ENCODE results near the gene CREBBP.

CREBBP gene

GRCh38 chr16:3857189-3858043 is 23.1 kb downstream of the CREBBP start:
- DNase-seq (ENCODE audit: low read depth), result peak; percentile 30
- H3K4me3 ChIP-seq (ENCODE audit: low read depth, low read length), result no peak overlapping the region

DNA sequence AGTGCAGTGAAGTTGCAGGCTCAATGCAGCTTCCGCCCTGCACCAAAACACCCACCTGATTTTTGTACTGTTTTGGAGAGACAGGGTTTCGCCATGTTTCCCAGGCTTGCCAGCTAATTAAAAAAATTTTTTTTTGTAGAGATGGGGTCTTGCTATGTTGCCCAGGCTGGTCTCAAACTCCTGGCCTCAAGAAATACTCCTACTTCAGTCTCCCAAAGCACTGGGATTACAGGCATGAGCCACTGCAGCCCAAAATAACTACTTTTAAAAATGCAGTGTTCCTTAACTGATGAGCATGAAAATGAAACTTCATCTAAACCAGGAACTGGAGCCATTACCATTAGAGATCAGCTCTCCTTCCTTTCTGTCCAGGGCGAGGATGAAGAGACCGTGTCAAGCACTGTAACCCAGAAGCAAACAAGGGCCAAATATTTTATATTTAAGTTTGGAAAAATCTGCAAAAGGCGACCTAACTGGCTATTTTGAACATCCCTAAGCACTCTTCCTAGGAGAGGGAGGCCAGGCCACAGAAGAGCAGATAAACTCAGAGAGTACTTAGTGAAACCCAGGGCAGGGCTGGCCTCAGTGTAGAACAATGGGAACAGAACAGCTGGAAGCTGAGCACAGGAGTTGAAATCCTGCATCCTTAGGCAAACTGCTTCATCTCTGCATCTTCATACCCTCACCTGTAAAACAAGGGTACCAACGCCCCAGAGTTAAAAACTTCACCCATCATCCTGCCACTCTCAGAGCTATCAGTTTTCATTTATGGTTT is 24.0 kb downstream of the CREBBP start:
- DNase-seq (ENCODE audit: low read depth), result no peak
- no peak overlapping the region; the same call in 1 of the 2 replicates for H3K4me3 ChIP-seq (ENCODE audit: low read depth, low read length)
- TF ChIP-seq, protein P1, sequence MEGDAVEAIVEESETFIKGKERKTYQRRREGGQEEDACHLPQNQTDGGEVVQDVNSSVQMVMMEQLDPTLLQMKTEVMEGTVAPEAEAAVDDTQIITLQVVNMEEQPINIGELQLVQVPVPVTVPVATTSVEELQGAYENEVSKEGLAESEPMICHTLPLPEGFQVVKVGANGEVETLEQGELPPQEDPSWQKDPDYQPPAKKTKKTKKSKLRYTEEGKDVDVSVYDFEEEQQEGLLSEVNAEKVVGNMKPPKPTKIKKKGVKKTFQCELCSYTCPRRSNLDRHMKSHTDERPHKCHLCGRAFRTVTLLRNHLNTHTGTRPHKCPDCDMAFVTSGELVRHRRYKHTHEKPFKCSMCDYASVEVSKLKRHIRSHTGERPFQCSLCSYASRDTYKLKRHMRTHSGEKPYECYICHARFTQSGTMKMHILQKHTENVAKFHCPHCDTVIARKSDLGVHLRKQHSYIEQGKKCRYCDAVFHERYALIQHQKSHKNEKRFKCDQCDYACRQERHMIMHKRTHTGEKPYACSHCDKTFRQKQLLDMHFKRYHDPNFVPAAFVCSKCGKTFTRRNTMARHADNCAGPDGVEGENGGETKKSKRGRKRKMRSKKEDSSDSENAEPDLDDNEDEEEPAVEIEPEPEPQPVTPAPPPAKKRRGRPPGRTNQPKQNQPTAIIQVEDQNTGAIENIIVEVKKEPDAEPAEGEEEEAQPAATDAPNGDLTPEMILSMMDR (IDR thresholded peaks at IDR 0.05; ENCODE audit: low read depth, low read length, missing control alignments), result no peak

More at GRCh38 chr16:3857189-3858043, 23.1 kb downstream of the CREBBP start:
- TF ChIP-seq, protein P1 (IDR thresholded peaks at IDR 0.05; ENCODE audit: low read depth, low read length, missing control alignments), result no peak

DNA sequence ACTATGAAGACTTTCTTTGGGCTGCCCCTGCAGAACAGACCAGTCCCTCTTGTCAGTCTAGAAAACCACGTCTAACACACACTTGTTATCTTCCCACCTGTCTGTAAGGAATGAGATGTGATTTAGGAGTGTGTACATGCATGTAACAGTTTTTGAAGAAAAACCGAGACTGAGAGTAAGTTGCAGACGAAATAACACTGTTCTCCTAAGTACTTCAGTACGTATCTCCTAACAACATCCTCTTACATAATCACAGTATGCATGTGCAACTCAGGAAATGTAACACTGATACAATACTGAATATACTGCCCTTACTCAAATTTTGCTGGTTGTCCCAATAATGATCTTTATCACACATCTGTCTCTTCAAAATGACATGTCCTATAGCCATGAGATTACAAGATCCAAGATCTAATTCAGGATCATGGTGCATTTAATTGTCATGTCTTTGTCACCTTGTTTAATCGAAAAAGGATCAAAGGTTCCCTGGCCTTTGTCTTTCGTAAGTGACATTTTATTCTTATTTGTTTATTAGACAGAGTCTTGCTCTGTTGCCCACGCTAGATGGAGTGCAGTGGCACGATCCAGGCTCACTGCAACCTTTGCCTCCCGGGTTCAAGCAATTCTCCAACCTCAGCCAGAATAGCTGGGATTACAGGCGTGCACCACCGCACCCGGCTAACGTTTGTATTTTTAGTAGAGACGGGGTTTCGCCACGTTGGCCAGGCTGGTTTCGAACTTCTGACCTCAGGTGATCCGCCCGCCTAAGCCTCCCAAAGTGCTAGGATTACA is 25.6 kb downstream of the CREBBP start:
- DNase-seq (ENCODE audit: low read depth), result no peak
- TF ChIP-seq, protein P1 (IDR thresholded peaks at IDR 0.05; ENCODE audit: low read depth, low read length, missing control alignments), result no peak
- no peak overlapping the region for H3K4me3 ChIP-seq (ENCODE audit: low read depth, low read length)

GRCh38 chr16:3850544-3850899 is 30.0 kb downstream of the CREBBP start:
- TF ChIP-seq, protein P1 (IDR thresholded peaks at IDR 0.05; ENCODE audit: low read depth, low read length, missing control alignments), result no peak
- H3K4me3 ChIP-seq (ENCODE audit: low read depth, low read length), result no peak overlapping the region

DNA sequence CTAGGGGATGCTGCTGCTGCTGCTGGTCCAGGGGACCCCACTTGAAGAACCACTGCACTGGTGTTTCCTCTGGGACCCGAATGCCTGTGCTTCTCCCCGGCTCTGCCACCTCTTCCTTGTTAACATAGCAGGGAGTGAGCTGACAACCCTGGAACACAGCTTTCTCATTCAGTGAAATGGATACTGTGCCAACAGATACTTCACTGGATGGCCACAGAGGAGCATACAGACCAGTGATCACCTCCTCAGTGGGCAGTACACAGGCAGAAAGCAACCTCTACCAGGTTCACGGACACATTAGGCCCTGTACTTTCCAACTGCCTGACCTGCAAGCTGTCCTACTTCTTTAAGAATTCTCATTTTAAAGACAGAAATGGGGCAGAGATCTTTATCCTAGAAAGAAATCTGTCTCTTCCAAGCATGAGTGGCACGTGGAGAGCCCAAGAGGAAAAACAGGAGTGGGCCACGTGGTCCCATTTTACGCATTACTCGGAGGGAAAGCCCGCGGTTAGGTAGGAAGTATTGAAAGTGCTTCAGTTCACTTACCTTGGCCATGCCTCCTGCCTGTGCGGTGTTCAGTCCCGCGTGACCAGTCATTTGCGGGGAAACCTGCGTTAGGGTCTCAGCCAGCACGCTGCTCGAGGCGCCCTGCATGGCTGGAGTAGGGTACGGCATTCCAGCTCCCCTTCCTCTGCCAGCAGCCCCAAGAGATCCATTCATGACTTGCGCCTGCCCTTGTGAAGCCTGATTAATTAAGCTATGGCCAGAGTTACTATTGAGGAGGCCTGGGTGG is 30.6 kb downstream of the CREBBP start:
- DNase-seq (ENCODE audit: low read depth), result no peak
- TF ChIP-seq, protein P1 (IDR thresholded peaks at IDR 0.05; ENCODE audit: low read depth, low read length, missing control alignments), result no peak
- H3K4me3 ChIP-seq (ENCODE audit: low read depth, low read length), result no peak overlapping the region

More at GRCh38 chr16:3850544-3850899, 30.0 kb downstream of the CREBBP start:
- no peak for DNase-seq (ENCODE audit: low read depth)

- H3K4me3 ChIP-seq (ENCODE audit: low read depth, low read length), result no peak overlapping the region
- TF ChIP-seq, protein P1 (IDR thresholded peaks at IDR 0.05; ENCODE audit: low read depth, low read length, missing control alignments), result no peak
- no peak for DNase-seq (ENCODE audit: low read depth)
Measured at GRCh38 chr16:3846595-3847091, 33.9 kb downstream of the CREBBP start.
